HCT116 (cell line): Measurements from ENCODE around the gene PRC1. TPM values are rescaled to one million over a fixed set of nuclear protein-coding genes. Genes with fewer than 3 reads are reported as not detected.

ENCODE experiments used
- ATAC-seq: fragments of 200-7000 bp; cut with Tn5 transposase; 2 replicates; pipeline ENCODE4 v1.9.1; 2020; ENCODE audit warnings: mild to moderate bottlenecking, moderate library complexity
- BruUV-seq: library from RNA; stranded (reverse); fragments of 400-500 nt; replicated peaks from 2 replicates; lab custom pipeline; 2021; lab: Mats Ljungman, UMichigan
- CTCF ChIA-PET: fragments of 300-600 bp; sonication (Branson Sonifier 250); formaldehyde crosslinking; loops from one replicate; lab custom pipeline; 2021; ENCODE audit warnings: antibody characterized with exemption; lab: Charles Lee
- POLR2A ChIA-PET: fragments of 300-600, 350-600 bp; sonication (Branson Sonifier 250); formaldehyde crosslinking; loops from one replicate; lab custom pipeline; 2021; ENCODE audit warnings: antibody characterized with exemption; lab: Charles Lee
- RAD21 ChIA-PET, 2 experiments: fragments of 300-600 bp; sonication (Branson Sonifier 250); formaldehyde crosslinking; loops; one replicate each; lab custom pipeline; 2023; ENCODE audit warnings: low total read pairs in 2 of 2; ENCODE audit not compliant: uncharacterized antibody in 2 of 2, unreplicated experiment in 2 of 2, low non-redundant PET in 1 of 2; lab: Charles Lee
- DNase-seq: peaks from one replicate; pipeline ENCODE4 v3.0.0-alpha.2; 2010; ENCODE audit warnings: low read depth, low spot score
- H2AFZ ChIP-seq: fragments of 200-600 bp; shearing (Covaris generic), sonication (generic); 2 replicates; pipeline ENCODE4 v1.6.1; 2017; ENCODE audit warnings: low read depth, mixed run types, mixed read lengths, antibody characterized with exemption, low read length; ENCODE audit not compliant: poor library complexity, severe bottlenecking
- H3K27ac ChIP-seq: 2 replicates; pipeline ENCODE4 v1.5.1; 2012; ENCODE audit warnings: low read depth, low read length
- H3K27me3 ChIP-seq: fragments of 200-600 bp; sonication (generic); 2 replicates; pipeline ENCODE4 v1.6.1; 2016; ENCODE audit warnings: mixed run types, low read length, mixed read lengths; ENCODE audit not compliant: insufficient read depth
- H3K36me3 ChIP-seq, 2 experiments: fragments of 200-500 bp in 1 of 2; fragments of 200-600 bp in 1 of 2; sonication (Bioruptor generic) in 1 of 2; sonication (generic) in 1 of 2; 2 replicates each; pipeline versions ENCODE4 v1.5.1 to v1.6.1; 2014 to 2016; ENCODE audit warnings: low read length in 2 of 2, inconsistent platforms in 1 of 2, mixed read lengths in 1 of 2, mixed run types in 1 of 2; ENCODE audit not compliant: insufficient read depth in 2 of 2, control insufficient read depth in 1 of 2
- H3K4me1 ChIP-seq, 2 experiments: fragments of 200-600 bp in 1 of 2; sonication (generic) in 1 of 2; 2 replicates each; pipeline versions ENCODE4 v1.5.1 to v1.6.1; 2012 to 2017; ENCODE audit warnings: low read length in 2 of 2, inconsistent platforms in 1 of 2, mild to moderate bottlenecking in 1 of 2, mixed read lengths in 1 of 2, mixed run types in 1 of 2, moderate library complexity in 1 of 2; ENCODE audit not compliant: insufficient read depth in 2 of 2, control insufficient read depth in 1 of 2
- H3K4me2 ChIP-seq: fragments of 200-600 bp; sonication (generic); 2 replicates; pipeline ENCODE4 v1.6.1; 2017; ENCODE audit warnings: mixed run types, low read length, mixed read lengths
- H3K4me3 ChIP-seq, 2 experiments: fragments of 200-600 bp in 1 of 2; sonication (generic) in 1 of 2; replicated peaks in 1 of 2; 2 replicates each; pipeline ENCODE4 v1.5.1; 2011 to 2016; ENCODE audit warnings: low read length in 2 of 2, control low read depth in 1 of 2, low read depth in 1 of 2, mild to moderate bottlenecking in 1 of 2, mixed read lengths in 1 of 2, mixed run types in 1 of 2
- H3K79me2 ChIP-seq: fragments of 200-600 bp; sonication (generic); 2 replicates; pipeline ENCODE4 v1.6.1; 2017; ENCODE audit warnings: mild to moderate bottlenecking, mixed run types, low read length, moderate library complexity, mixed read lengths; ENCODE audit not compliant: insufficient read depth
- H3K9ac ChIP-seq: fragments of 200-600 bp; sonication (generic); 2 replicates; pipeline ENCODE4 v1.6.1; 2016; ENCODE audit warnings: low read length, mixed read lengths
- H3K9me2 ChIP-seq: fragments of 200-600 bp; sonication (generic), shearing (Covaris generic); 2 replicates; pipeline ENCODE4 v1.6.1; 2017; ENCODE audit warnings: mixed run types, mild to moderate bottlenecking, moderate library complexity; ENCODE audit not compliant: insufficient read depth
- H3K9me3 ChIP-seq, 2 experiments: fragments of 200-500 bp in 1 of 2; fragments of 200-600 bp in 1 of 2; sonication (Bioruptor generic) in 1 of 2; sonication (generic) in 1 of 2; 2 replicates each; pipeline ENCODE4 v1.6.1; 2014 to 2017; ENCODE audit warnings: low read length in 2 of 2, mixed read lengths in 2 of 2, inconsistent platforms in 1 of 2, low read depth in 1 of 2, mild to moderate bottlenecking in 1 of 2, mixed run types in 1 of 2, moderate library complexity in 1 of 2; ENCODE audit not compliant: control insufficient read depth in 1 of 2, insufficient read depth in 1 of 2
- H4K20me1 ChIP-seq: fragments of 200-600 bp; sonication (generic), shearing (Covaris generic); 2 replicates; pipeline ENCODE4 v1.6.1; 2017; ENCODE audit warnings: mixed run types, mild to moderate bottlenecking, moderate library complexity; ENCODE audit not compliant: insufficient read depth
- CEBPB ChIP-seq: IDR thresholded peaks from 2 replicates; pipeline ENCODE4 v1.6.1; 2012; ENCODE audit warnings: low read depth
- CTCF ChIP-seq, 3 experiments: fragments of 200-600 bp in 1 of 3; sonication (generic) in 1 of 3; IDR thresholded peaks in 2 of 3; conservative IDR thresholded peaks in 1 of 3; 2 replicates each; pipeline ENCODE4 v1.5.1; 2012 to 2017; ENCODE audit warnings: low read depth in 2 of 3, low read length in 2 of 3, antibody characterized with exemption in 1 of 3, borderline replicate concordance in 1 of 3, control low read depth in 1 of 3, mild to moderate bottlenecking in 1 of 3, mixed read lengths in 1 of 3, mixed run types in 1 of 3, moderate library complexity in 1 of 3; ENCODE audit not compliant: insufficient read depth in 1 of 3
- EGR1 ChIP-seq: IDR thresholded peaks from 2 replicates; pipeline ENCODE4 v1.6.1; 2012; ENCODE audit warnings: low read depth
- ELF1 ChIP-seq: IDR thresholded peaks from 2 replicates; pipeline ENCODE4 v1.6.1; 2012; ENCODE audit warnings: low read depth, borderline replicate concordance
- EZH2 ChIP-seq: fragments of 200-600 bp; sonication (generic); IDR thresholded peaks from 2 replicates; pipeline ENCODE4 v1.6.1; 2017; ENCODE audit warnings: antibody characterized with exemption, mixed run types
- FOSL1 ChIP-seq: IDR thresholded peaks from 2 replicates; pipeline ENCODE4 v1.6.1; 2012; ENCODE audit warnings: low read depth
- JUND ChIP-seq: IDR thresholded peaks from 2 replicates; pipeline ENCODE4 v1.6.1; 2012
- POLR2AphosphoS5 ChIP-seq: IDR thresholded peaks from 2 replicates; pipeline ENCODE4 v1.6.1; 2011; ENCODE audit warnings: mild to moderate bottlenecking, low read depth, low read length, moderate library complexity
- RAD21 ChIP-seq: IDR thresholded peaks from 2 replicates; pipeline ENCODE4 v1.6.1; 2012; ENCODE audit warnings: low read depth, mild to moderate bottlenecking
- SRF ChIP-seq: IDR thresholded peaks from 2 replicates; pipeline ENCODE4 v1.6.1; 2012; ENCODE audit warnings: low read depth
- YY1 ChIP-seq: IDR thresholded peaks from 2 replicates; pipeline ENCODE4 v1.6.1; 2011; ENCODE audit warnings: low read length, low read depth, moderate library complexity, mild to moderate bottlenecking; ENCODE audit not compliant: insufficient replicate concordance; ENCODE audit errors: extremely low read depth
- ZBTB33 ChIP-seq: IDR thresholded peaks from 2 replicates; pipeline ENCODE4 v1.6.1; 2011; ENCODE audit warnings: mild to moderate bottlenecking, low read length, moderate library complexity; ENCODE audit not compliant: insufficient replicate concordance; ENCODE audit errors: extremely low read depth
- ZFX ChIP-seq: fragments of 450-650 bp; IDR thresholded peaks from 2 replicates; pipeline ENCODE4 v1.6.1; 2017
- intact Hi-C: fragments of 100-400 bp; cut with micrococcal nuclease; formaldehyde crosslinking; loops from 2 replicates; pipeline ENCODE4 v1.10.0; 2022
- total RNA-seq: library from RNA; stranded (reverse); gene quantifications from one replicate; pipeline ENCODE4 v1.2.1, GENCODE V29; 2021; ENCODE audit not compliant: unreplicated experiment
- TF ChIP-seq, protein P1 (sequence below): IDR thresholded peaks from 2 replicates; pipeline ENCODE4 v1.6.1; 2012
- TF ChIP-seq, protein P2 (sequence below): IDR thresholded peaks from 2 replicates; pipeline ENCODE4 v1.6.1; 2012; ENCODE audit warnings: low read depth
- TF ChIP-seq, protein P3 (sequence below): IDR thresholded peaks from 2 replicates; pipeline ENCODE4 v1.6.1; 2012

The PRC1 gene
- total RNA-seq, 1 experiment from 2014 or later, result 186 TPM

- no TSS peak for BruUV-seq
- TF ChIP-seq, protein P1, sequence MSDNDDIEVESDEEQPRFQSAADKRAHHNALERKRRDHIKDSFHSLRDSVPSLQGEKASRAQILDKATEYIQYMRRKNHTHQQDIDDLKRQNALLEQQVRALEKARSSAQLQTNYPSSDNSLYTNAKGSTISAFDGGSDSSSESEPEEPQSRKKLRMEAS, result no peak
- TF ChIP-seq YY1 (no peak), CTCF (IDR thresholded peaks at IDR 0.05 in 2 of 3, conservative IDR thresholded peaks at IDR 0.05 in 1 of 3; ENCODE audit: borderline replicate concordance in 1 of 3, insufficient read depth in 1 of 3, low read depth in 2 of 3, low read length in 2 of 3) (no peak), ZFX (no peak), FOSL1 (no peak), JUND (no peak), ELF1 (no peak), POLR2AphosphoS5 (no peak), CEBPB (no peak), ZBTB33 (no peak), EZH2 (no peak), SRF (no peak), RAD21 (no peak), EGR1 (no peak)
- TF ChIP-seq, protein P2, sequence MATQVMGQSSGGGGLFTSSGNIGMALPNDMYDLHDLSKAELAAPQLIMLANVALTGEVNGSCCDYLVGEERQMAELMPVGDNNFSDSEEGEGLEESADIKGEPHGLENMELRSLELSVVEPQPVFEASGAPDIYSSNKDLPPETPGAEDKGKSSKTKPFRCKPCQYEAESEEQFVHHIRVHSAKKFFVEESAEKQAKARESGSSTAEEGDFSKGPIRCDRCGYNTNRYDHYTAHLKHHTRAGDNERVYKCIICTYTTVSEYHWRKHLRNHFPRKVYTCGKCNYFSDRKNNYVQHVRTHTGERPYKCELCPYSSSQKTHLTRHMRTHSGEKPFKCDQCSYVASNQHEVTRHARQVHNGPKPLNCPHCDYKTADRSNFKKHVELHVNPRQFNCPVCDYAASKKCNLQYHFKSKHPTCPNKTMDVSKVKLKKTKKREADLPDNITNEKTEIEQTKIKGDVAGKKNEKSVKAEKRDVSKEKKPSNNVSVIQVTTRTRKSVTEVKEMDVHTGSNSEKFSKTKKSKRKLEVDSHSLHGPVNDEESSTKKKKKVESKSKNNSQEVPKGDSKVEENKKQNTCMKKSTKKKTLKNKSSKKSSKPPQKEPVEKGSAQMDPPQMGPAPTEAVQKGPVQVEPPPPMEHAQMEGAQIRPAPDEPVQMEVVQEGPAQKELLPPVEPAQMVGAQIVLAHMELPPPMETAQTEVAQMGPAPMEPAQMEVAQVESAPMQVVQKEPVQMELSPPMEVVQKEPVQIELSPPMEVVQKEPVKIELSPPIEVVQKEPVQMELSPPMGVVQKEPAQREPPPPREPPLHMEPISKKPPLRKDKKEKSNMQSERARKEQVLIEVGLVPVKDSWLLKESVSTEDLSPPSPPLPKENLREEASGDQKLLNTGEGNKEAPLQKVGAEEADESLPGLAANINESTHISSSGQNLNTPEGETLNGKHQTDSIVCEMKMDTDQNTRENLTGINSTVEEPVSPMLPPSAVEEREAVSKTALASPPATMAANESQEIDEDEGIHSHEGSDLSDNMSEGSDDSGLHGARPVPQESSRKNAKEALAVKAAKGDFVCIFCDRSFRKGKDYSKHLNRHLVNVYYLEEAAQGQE, result no peak
- TF ChIP-seq, protein P3, sequence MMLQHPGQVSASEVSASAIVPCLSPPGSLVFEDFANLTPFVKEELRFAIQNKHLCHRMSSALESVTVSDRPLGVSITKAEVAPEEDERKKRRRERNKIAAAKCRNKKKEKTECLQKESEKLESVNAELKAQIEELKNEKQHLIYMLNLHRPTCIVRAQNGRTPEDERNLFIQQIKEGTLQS, result no peak
- Histone ChIP-seq H3K9me2 (no peaks in the 10 kb centered on the region), H2AFZ (no peak overlapping the region), H3K27ac (no peak overlapping the region), H3K79me2 (no peaks in the 10 kb centered on the region), H3K27me3 (no peaks in the 10 kb centered on the region), H3K4me2 (no peak overlapping the region), H3K36me3 (peaks cover 35 to 41% of the 10 kb centered on the region in 2 experiments; a peak in 3 of 4 replicates), H3K4me1 (peaks cover 0 to 8% of the 10 kb centered on the region in 2 experiments; a peak in 2 of 4 replicates), H3K4me3 (no peak overlapping the region), H3K9ac (no peak overlapping the region), H3K9me3 (no peaks in the 10 kb centered on the region), H4K20me1 (no peaks in the 10 kb centered on the region)
- intact Hi-C loops, result no loop called here
- no peak for ATAC-seq
- ChIA-PET CTCF (no interaction called here), POLR2A (no interaction called here), RAD21 (no interaction called here)
- no peak for DNase-seq
Observed at GRCh38 chr15:90946538-90946937, 47.8 kb downstream of the PRC1 start.
